K562 (cell line): ENCODE measurements around the gene SPNS2. TPM values are rescaled to one million over a fixed set of nuclear protein-coding genes. Genes with fewer than 3 reads are reported as not detected.

Experiments used
- ATAC-seq: fragments of 200-7000 bp; cut with Tn5 transposase; 3 replicates; pipeline ENCODE4 v1.9.1; 2020; ENCODE audit warnings: moderate library complexity
- BruUV-seq: library from RNA; stranded (reverse); fragments of 400-500 nt; replicated peaks from 2 replicates; lab custom pipeline; 2021; lab: Mats Ljungman, UMichigan
- CTCF ChIA-PET: fragments of 300-600 bp; formaldehyde crosslinking; extraction: SDS; loops from one replicate; lab custom pipeline; 2021; ENCODE audit warnings: low intra/inter-chr PET ratio; lab: Yijun Ruan, JAX
- POLR2A ChIA-PET: fragments of 300-600, 350-650 bp; sonication (Branson Sonifier 250); formaldehyde crosslinking; extraction: SDS; loops from one replicate; lab custom pipeline; 2021; ENCODE audit warnings: antibody characterized with exemption, inconsistent platforms; lab: Yijun Ruan, JAX
- DNase-seq, 4 experiments: peaks; one replicate each; pipeline versions ENCODE4 v3.0.0 to v3.0.0-alpha.2; 2011 to 2018; ENCODE audit warnings: low spot score in 3 of 4, mixed read lengths in 3 of 4; ENCODE audit errors: extremely low read depth in 1 of 4
- FAIRE-seq: peaks from 2 replicates; lab custom pipeline; 2011; peaks lifted over from hg19 to GRCh38; lab: Jason Lieb, UNC
- H2AFZ ChIP-seq: 2 replicates; pipeline ENCODE4 v1.6.0; 2011; ENCODE audit warnings: low read depth, low read length, control low read depth, inconsistent platforms
- H3K27ac ChIP-seq: fragments of 200-600 bp; 3 replicates; pipeline ENCODE4 v1.8.0; 2011; ENCODE audit warnings: low read depth, mild to moderate bottlenecking, control low read depth, inconsistent platforms, low read length, moderate library complexity, mixed read lengths; ENCODE audit errors: extremely low read depth
- H3K27me3 ChIP-seq, 2 experiments: fragments of 300-600 bp in 1 of 2; 2 replicates in 1 of 2; 3 replicates in 1 of 2; pipeline versions ENCODE4 v1.6.0 to v1.8.0; 2011; ENCODE audit warnings: inconsistent platforms in 2 of 2, low read length in 2 of 2, mild to moderate bottlenecking in 1 of 2, mixed read lengths in 1 of 2, moderate library complexity in 1 of 2; ENCODE audit not compliant: control insufficient read depth in 2 of 2, insufficient read depth in 2 of 2
- H3K36me3 ChIP-seq: fragments of 300-600 bp; 3 replicates; pipeline ENCODE4 v1.8.0; 2011; ENCODE audit warnings: mild to moderate bottlenecking, low read length, inconsistent platforms; ENCODE audit not compliant: control insufficient read depth, insufficient read depth
- H3K4me1 ChIP-seq, 2 experiments: fragments of 200-600 bp in 1 of 2; replicated peaks in 1 of 2; 2 replicates in 1 of 2; 3 replicates in 1 of 2; pipeline versions ENCODE4 v1.5.1 to v1.8.0; 2011; ENCODE audit warnings: inconsistent platforms in 2 of 2, low read length in 2 of 2, mild to moderate bottlenecking in 1 of 2, mixed read lengths in 1 of 2, moderate library complexity in 1 of 2; ENCODE audit not compliant: control insufficient read depth in 2 of 2, insufficient read depth in 2 of 2
- H3K4me2 ChIP-seq: 2 replicates; pipeline ENCODE4 v1.6.1; 2011; ENCODE audit warnings: low read length, control low read depth, inconsistent platforms, mixed read lengths; ENCODE audit not compliant: insufficient read depth
- H3K4me3 ChIP-seq: fragments of 200-600 bp; sonication (generic), shearing (Covaris generic); 2 replicates; pipeline ENCODE4 v1.5.1; 2016; ENCODE audit warnings: control low read depth, inconsistent platforms
- H3K79me2 ChIP-seq: fragments of 200-600 bp; 3 replicates; pipeline ENCODE4 v1.8.0; 2011; ENCODE audit warnings: low read length, inconsistent platforms; ENCODE audit not compliant: control insufficient read depth, insufficient read depth
- H3K9ac ChIP-seq, 2 experiments: 2 replicates each; pipeline versions ENCODE4 v1.6.0 to v1.6.1; 2011; ENCODE audit warnings: low read depth in 2 of 2, low read length in 2 of 2, control low read depth in 1 of 2, inconsistent platforms in 1 of 2, mild to moderate bottlenecking in 1 of 2, mixed read lengths in 1 of 2; ENCODE audit not compliant: insufficient read depth in 1 of 2
- H3K9me1 ChIP-seq: one replicate; pipeline ENCODE4 v1.6.0; 2011; ENCODE audit warnings: inconsistent platforms, mild to moderate bottlenecking, low read length, moderate library complexity; ENCODE audit not compliant: control insufficient read depth, insufficient read depth
- H3K9me3 ChIP-seq: replicated peaks from 2 replicates; pipeline ENCODE4 v1.5.1; 2011; ENCODE audit warnings: low read depth, low read length, inconsistent platforms; ENCODE audit not compliant: control insufficient read depth, insufficient read depth
- H4K20me1 ChIP-seq: replicated peaks from 2 replicates; pipeline ENCODE4 v1.6.1; 2011; ENCODE audit warnings: low read length, inconsistent platforms, mixed read lengths; ENCODE audit not compliant: control insufficient read depth, insufficient read depth
- CHCHD3 ChIP-seq: fragments of 250-450 bp; sonication (Bioruptor Pico); IDR thresholded peaks from 2 replicates; pipeline ENCODE4 v2.1.2; 2022; ENCODE audit warnings: mild to moderate bottlenecking
- L3MBTL2 ChIP-seq: fragments of 450-650 bp; IDR thresholded peaks from 2 replicates; pipeline ENCODE4 v1.6.1; 2016; ENCODE audit warnings: mild to moderate bottlenecking, moderate library complexity
- RAD51 ChIP-seq: fragments of 450-650 bp; IDR thresholded peaks from 2 replicates; pipeline ENCODE4 v1.7.1; 2016; ENCODE audit warnings: low read depth, mild to moderate bottlenecking, borderline replicate concordance
- ZC3H8 ChIP-seq: fragments of 450-650 bp; IDR thresholded peaks from 2 replicates; pipeline ENCODE4 v1.6.1; 2017
- ZKSCAN1 ChIP-seq: fragments of 150-350 bp; IDR thresholded peaks from 2 replicates; pipeline ENCODE4 v1.6.1; 2016; ENCODE audit warnings: low read depth, low read length
- ZNF589 ChIP-seq: fragments of 200-800 bp; sonication (Bioruptor generic); IDR thresholded peaks from 2 replicates; pipeline ENCODE4 v1.6.1; 2016; ENCODE audit warnings: low read depth, missing genetic modification characterization, missing compliant biosample characterization
- WGBS: fragments of 100-300 bp; shearing (Covaris generic); methylation state at CpG from one replicate; pipeline ENCODE4 v1.1.6; 2016; ENCODE audit warnings: low coverage, mixed read lengths; ENCODE audit not compliant: insufficient coverage; ENCODE audit errors: missing lambda C conversion rate; 5-methylcytosine and 5-hydroxymethylcytosine counted together
- in situ Hi-C: fragments of 300-500 bp; cut with MboI; formaldehyde crosslinking; loops from 4 replicates; pipeline ENCODE4 v1.15.0; 2018; ENCODE audit warnings: inconsistent platforms, mixed read lengths
- intact Hi-C: fragments of 100-400 bp; cut with micrococcal nuclease; formaldehyde crosslinking; loops from 2 replicates; pipeline ENCODE4 v1.14.2; 2022
- polyA plus RNA-seq, 8 experiments: library from polyadenylated mRNA; depleted of rRNA in 4 of 8; stranded (reverse) in 5 of 8; unstranded in 3 of 8; fragments of >200 nt; fragmentation: Nextera tagmentation in 2 of 8; fragmentation: Illumina TruSeq in 1 of 8; extraction: Ambion mirVana in 2 of 8; extraction: Trizol in 1 of 8; gene quantifications; 2 replicates each; pipeline versions ENCODE4 v1.2.1 to v1.2.3, GENCODE V29; 2011 to 2014; ENCODE audit warnings: inconsistent platforms in 1 of 8, missing spikeins in 1 of 8
- total RNA-seq, 7 experiments: library from RNA; depleted of rRNA in 6 of 7; stranded (reverse); fragments of >200 nt in 6 of 7; fragmentation: Illumina TruSeq in 2 of 7; extraction: Trizol in 2 of 7; gene quantifications; 2 replicates each; pipeline versions ENCODE4 v1.2.1 to v1.2.3, GENCODE V29; 2011 to 2021; ENCODE audit warnings: low replicate concordance in 1 of 7
- TF ChIP-seq, protein P1 (sequence below): sonication (generic); formaldehyde crosslinking; IDR thresholded peaks from 2 replicates; pipeline ENCODE4 v1.8.1; 2023; ENCODE audit warnings: mild to moderate bottlenecking, missing genetic modification reagents
- TF ChIP-seq, protein P2 (sequence below): fragments of 250-450 bp; sonication (Bioruptor Pico); IDR thresholded peaks from 2 replicates; pipeline ENCODE4 v1.4.0; 2020

The SPNS2 gene
- total and polyA plus RNA-seq, 9 of the 15 experiments (the other 6 are each of a cell fraction or from before 2014, with no cell fraction given) = 0.06 TPM; not detected in 8

DNA sequence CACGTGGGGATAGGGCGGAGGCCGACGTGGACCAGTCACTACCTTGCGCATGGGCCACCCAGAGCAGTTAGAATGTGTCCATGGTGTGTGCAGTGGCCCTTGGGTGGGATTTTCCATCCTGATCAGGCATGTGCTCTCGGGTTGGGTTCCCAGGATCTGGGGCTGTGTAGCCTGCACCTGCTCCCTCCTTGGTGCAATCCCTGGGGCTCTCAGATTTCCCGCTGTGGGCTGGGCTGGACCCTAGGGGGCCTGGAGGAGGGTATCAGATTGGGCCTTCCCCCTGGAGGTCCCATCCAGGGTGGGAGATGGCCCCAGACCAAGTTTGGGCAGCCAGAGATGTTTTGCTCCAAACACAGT, 86.9 kb downstream of the SPNS2 start (continued):
- no peak for TF ChIP-seq L3MBTL2
- TF ChIP-seq RAD51 = no peak

DNA sequence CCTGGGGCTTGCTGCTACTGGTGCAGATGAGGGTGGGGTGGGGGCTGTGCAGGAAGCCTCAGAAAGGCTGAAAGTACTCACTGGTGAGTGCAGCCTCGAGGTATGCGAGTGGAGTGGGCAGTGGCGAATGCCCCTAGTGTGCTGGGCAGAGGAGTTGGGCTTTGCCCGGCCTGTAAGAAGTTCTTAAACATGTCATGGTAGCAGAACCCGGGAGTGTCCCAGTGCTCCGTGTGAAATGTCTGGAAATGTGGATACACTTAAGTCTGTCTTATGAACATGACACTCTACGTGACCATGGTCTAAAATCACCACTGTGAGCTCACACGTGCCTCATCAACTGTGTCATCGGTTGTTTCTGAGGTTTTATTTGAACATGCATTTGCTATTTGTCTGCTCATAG, 87.4 kb downstream of the SPNS2 start:
- 6% methylated on average over 8 of the region's 9 CpGs for WGBS
- DNase-seq (no peak), ATAC-seq (no peak), FAIRE-seq (no peak)
- Histone ChIP-seq H3K4me2 (no peak overlapping the region), H3K79me2 (no peaks in the 10 kb centered on the region), H3K36me3 (no peaks in the 10 kb centered on the region), H2AFZ (no peak overlapping the region), H3K4me3 (no peak overlapping the region), H3K27me3 (peaks cover 8 to 83% of the 10 kb centered on the region in 2 experiments; a peak in 3 of 5 replicates), H3K4me1 (peaks cover 6 to 25% of the 10 kb centered on the region in 2 experiments; a peak in 4 of 5 replicates), H3K9me1 (no peaks in the 10 kb centered on the region), H3K9ac (no peak overlapping the region), H3K27ac (no peak overlapping the region), H3K9me3 (no peaks in the 10 kb centered on the region), H4K20me1 (peaks cover 3% of the 10 kb centered on the region; the same call in 1 of the 2 replicates)
- BruUV-seq = no TSS peak
- in situ Hi-C loops = no loop called here
- intact Hi-C loops = no loop called here
- ChIA-PET POLR2A (interaction anchor here (0.6 to 1.1 kb wide), 2 partner anchors 9 to 39 kb away, joined by 3 to 5 read pairs; no protein-coding TSS in a partner anchor), CTCF (no interaction called here)
- no peak for TF ChIP-seq ZKSCAN1
- no peak for TF ChIP-seq ZNF589 (CRISPR knock-in tag)
- TF ChIP-seq ZC3H8 = no peak
- TF ChIP-seq, protein P1, sequence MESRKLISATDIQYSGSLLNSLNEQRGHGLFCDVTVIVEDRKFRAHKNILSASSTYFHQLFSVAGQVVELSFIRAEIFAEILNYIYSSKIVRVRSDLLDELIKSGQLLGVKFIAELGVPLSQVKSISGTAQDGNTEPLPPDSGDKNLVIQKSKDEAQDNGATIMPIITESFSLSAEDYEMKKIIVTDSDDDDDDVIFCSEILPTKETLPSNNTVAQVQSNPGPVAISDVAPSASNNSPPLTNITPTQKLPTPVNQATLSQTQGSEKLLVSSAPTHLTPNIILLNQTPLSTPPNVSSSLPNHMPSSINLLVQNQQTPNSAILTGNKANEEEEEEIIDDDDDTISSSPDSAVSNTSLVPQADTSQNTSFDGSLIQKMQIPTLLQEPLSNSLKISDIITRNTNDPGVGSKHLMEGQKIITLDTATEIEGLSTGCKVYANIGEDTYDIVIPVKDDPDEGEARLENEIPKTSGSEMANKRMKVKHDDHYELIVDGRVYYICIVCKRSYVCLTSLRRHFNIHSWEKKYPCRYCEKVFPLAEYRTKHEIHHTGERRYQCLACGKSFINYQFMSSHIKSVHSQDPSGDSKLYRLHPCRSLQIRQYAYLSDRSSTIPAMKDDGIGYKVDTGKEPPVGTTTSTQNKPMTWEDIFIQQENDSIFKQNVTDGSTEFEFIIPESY (CRISPR knock-in tag) = no peak
- no peak for TF ChIP-seq CHCHD3 (CRISPR knock-in tag)
- TF ChIP-seq, protein P2, sequence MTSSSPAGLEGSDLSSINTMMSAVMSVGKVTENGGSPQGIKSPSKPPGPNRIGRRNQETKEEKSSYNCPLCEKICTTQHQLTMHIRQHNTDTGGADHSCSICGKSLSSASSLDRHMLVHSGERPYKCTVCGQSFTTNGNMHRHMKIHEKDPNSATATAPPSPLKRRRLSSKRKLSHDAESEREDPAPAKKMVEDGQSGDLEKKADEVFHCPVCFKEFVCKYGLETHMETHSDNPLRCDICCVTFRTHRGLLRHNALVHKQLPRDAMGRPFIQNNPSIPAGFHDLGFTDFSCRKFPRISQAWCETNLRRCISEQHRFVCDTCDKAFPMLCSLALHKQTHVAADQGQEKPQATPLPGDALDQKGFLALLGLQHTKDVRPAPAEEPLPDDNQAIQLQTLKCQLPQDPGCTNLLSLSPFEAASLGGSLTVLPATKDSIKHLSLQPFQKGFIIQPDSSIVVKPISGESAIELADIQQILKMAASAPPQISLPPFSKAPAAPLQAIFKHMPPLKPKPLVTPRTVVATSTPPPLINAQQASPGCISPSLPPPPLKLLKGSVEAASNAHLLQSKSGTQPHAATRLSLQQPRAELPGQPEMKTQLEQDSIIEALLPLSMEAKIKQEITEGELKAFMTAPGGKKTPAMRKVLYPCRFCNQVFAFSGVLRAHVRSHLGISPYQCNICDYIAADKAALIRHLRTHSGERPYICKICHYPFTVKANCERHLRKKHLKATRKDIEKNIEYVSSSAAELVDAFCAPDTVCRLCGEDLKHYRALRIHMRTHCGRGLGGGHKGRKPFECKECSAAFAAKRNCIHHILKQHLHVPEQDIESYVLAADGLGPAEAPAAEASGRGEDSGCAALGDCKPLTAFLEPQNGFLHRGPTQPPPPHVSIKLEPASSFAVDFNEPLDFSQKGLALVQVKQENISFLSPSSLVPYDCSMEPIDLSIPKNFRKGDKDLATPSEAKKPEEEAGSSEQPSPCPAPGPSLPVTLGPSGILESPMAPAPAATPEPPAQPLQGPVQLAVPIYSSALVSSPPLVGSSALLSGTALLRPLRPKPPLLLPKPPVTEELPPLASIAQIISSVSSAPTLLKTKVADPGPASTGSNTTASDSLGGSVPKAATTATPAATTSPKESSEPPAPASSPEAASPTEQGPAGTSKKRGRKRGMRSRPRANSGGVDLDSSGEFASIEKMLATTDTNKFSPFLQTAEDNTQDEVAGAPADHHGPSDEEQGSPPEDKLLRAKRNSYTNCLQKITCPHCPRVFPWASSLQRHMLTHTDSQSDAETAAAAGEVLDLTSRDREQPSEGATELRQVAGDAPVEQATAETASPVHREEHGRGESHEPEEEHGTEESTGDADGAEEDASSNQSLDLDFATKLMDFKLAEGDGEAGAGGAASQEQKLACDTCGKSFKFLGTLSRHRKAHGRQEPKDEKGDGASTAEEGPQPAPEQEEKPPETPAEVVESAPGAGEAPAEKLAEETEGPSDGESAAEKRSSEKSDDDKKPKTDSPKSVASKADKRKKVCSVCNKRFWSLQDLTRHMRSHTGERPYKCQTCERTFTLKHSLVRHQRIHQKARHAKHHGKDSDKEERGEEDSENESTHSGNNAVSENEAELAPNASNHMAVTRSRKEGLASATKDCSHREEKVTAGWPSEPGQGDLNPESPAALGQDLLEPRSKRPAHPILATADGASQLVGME = no peak
